Measurements from ENCODE around the gene TRIM9. TPM values are rescaled to one million over a fixed set of nuclear protein-coding genes. Genes with fewer than 3 reads are reported as not detected.

The TRIM9 gene
- total RNA-seq, 1 experiment from 2014 or later: 0.44 TPM

DNA sequence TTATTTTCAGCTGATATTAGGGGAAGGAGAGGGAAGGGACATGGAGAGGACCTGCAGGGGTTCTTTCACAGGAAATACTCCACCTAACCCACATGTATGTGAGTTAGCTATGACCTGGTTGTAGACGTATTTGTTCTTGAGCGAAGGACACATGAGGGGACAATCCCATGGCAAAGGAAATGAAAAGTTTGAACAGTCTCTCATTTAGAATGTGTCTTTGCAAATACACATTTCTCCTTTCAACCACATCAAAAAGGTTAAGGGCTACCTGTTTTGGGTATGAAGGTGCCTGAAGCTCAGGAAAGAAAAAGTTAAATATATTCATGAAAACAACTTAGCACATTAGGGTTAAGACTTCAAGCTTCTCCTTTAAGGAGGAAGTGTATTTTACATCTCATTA is 158.0 kb downstream of the TRIM9 start:
- DNase-seq (ENCODE audit: low read depth, low spot score) (no peak), ATAC-seq (no peak)
- ChIA-PET POLR2A (no interaction called here), CTCF (no interaction called here)
- intact Hi-C loops (cut with micrococcal nuclease; ENCODE audit: unreplicated experiment) (no loop called here), in situ Hi-C loops (cut with HindIII; ENCODE audit: low pct_unique_long_range_greater_than_20kb, low sequenced_read_pairs) (no loop called here)
- BruUV-seq (replicated peaks): no TSS peak
- no peaks in the 10 kb centered on the region for H3K9me3 ChIP-seq (ENCODE audit: control insufficient read depth, insufficient read depth, low read depth, low read length)
- no peak overlapping the region for H3K4me3 ChIP-seq (ENCODE audit: low read depth in 2 of 2, low read length in 2 of 2)
- H3K36me3 ChIP-seq (ENCODE audit: control insufficient read depth, insufficient read depth, low read length): no peaks in the 10 kb centered on the region; the same call in 1 of the 2 replicates
- H3K27ac ChIP-seq (ENCODE audit: low read length): no peak overlapping the region
- TF ChIP-seq, protein P1, sequence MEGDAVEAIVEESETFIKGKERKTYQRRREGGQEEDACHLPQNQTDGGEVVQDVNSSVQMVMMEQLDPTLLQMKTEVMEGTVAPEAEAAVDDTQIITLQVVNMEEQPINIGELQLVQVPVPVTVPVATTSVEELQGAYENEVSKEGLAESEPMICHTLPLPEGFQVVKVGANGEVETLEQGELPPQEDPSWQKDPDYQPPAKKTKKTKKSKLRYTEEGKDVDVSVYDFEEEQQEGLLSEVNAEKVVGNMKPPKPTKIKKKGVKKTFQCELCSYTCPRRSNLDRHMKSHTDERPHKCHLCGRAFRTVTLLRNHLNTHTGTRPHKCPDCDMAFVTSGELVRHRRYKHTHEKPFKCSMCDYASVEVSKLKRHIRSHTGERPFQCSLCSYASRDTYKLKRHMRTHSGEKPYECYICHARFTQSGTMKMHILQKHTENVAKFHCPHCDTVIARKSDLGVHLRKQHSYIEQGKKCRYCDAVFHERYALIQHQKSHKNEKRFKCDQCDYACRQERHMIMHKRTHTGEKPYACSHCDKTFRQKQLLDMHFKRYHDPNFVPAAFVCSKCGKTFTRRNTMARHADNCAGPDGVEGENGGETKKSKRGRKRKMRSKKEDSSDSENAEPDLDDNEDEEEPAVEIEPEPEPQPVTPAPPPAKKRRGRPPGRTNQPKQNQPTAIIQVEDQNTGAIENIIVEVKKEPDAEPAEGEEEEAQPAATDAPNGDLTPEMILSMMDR (IDR thresholded peaks at IDR 0.05): no peak
- TF ChIP-seq TCF7L2 (IDR thresholded peaks at IDR 0.05; ENCODE audit: low read depth, low read length): no peak
- TF ChIP-seq, protein P2, sequence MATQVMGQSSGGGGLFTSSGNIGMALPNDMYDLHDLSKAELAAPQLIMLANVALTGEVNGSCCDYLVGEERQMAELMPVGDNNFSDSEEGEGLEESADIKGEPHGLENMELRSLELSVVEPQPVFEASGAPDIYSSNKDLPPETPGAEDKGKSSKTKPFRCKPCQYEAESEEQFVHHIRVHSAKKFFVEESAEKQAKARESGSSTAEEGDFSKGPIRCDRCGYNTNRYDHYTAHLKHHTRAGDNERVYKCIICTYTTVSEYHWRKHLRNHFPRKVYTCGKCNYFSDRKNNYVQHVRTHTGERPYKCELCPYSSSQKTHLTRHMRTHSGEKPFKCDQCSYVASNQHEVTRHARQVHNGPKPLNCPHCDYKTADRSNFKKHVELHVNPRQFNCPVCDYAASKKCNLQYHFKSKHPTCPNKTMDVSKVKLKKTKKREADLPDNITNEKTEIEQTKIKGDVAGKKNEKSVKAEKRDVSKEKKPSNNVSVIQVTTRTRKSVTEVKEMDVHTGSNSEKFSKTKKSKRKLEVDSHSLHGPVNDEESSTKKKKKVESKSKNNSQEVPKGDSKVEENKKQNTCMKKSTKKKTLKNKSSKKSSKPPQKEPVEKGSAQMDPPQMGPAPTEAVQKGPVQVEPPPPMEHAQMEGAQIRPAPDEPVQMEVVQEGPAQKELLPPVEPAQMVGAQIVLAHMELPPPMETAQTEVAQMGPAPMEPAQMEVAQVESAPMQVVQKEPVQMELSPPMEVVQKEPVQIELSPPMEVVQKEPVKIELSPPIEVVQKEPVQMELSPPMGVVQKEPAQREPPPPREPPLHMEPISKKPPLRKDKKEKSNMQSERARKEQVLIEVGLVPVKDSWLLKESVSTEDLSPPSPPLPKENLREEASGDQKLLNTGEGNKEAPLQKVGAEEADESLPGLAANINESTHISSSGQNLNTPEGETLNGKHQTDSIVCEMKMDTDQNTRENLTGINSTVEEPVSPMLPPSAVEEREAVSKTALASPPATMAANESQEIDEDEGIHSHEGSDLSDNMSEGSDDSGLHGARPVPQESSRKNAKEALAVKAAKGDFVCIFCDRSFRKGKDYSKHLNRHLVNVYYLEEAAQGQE (IDR thresholded peaks at IDR 0.05; ENCODE audit: insufficient read depth in 1 of 2, low read depth in 2 of 2, low read length in 1 of 2): no peak
- TF ChIP-seq SIN3A (IDR thresholded peaks at IDR 0.05; ENCODE audit: borderline replicate concordance, insufficient read depth, low read depth, low read length): no peak
- no peak for TF ChIP-seq POLR2AphosphoS5 (IDR thresholded peaks at IDR 0.05; ENCODE audit: low read depth, low read length)
- no peaks in the 10 kb centered on the region for H3K27me3 ChIP-seq (ENCODE audit: control insufficient read depth, insufficient read depth, low read length)
- no peaks in the 10 kb centered on the region for H3K4me1 ChIP-seq (ENCODE audit: control insufficient read depth, insufficient read depth, low read length)

DNA sequence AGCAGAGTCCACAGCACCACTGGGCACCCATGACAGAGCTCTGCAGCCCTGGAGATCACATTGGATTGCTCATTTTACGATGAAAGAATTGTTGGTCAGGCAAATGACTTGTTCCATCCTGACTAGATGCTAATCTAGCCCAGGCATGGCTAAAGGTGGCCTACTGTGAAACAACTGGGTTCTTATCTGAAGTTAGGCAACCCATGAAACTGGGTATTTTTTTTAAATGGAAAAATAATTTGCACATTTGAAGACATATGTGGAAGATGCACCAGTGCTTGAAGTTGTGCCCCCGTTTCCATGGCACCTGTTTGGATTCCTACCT is 158.9 kb downstream of the TRIM9 start:
- Histone ChIP-seq H3K27ac (ENCODE audit: low read length) (no peak overlapping the region), H3K36me3 (ENCODE audit: control insufficient read depth, insufficient read depth, low read length) (no peaks in the 10 kb centered on the region; the same call in none of the 2 replicates), H3K27me3 (ENCODE audit: control insufficient read depth, insufficient read depth, low read length) (no peaks in the 10 kb centered on the region), H3K4me1 (ENCODE audit: control insufficient read depth, insufficient read depth, low read length) (no peaks in the 10 kb centered on the region), H3K4me3 (ENCODE audit: low read depth in 2 of 2, low read length in 2 of 2) (no peak overlapping the region), H3K9me3 (ENCODE audit: control insufficient read depth, insufficient read depth, low read depth, low read length) (no peaks in the 10 kb centered on the region)
- no TSS peak for BruUV-seq (replicated peaks)
- ATAC-seq (no peak), DNase-seq (ENCODE audit: low read depth, low spot score) (no peak)
- intact Hi-C loops (cut with micrococcal nuclease; ENCODE audit: unreplicated experiment): no loop called here
- in situ Hi-C loops (cut with HindIII; ENCODE audit: low pct_unique_long_range_greater_than_20kb, low sequenced_read_pairs): no loop called here
- TF ChIP-seq POLR2AphosphoS5 (IDR thresholded peaks at IDR 0.05; ENCODE audit: low read depth, low read length) (no peak), SIN3A (IDR thresholded peaks at IDR 0.05; ENCODE audit: borderline replicate concordance, insufficient read depth, low read depth, low read length) (no peak), TCF7L2 (IDR thresholded peaks at IDR 0.05; ENCODE audit: low read depth, low read length) (no peak)
- TF ChIP-seq, protein P1 (IDR thresholded peaks at IDR 0.05): no peak
- TF ChIP-seq, protein P2 (IDR thresholded peaks at IDR 0.05; ENCODE audit: insufficient read depth in 1 of 2, low read depth in 2 of 2, low read length in 1 of 2): no peak
- ChIA-PET POLR2A (no interaction called here), CTCF (interaction anchor here (0.6 kb wide), 1 partner anchor 160 kb away, joined by 3 read pairs; no protein-coding TSS in a partner anchor)

Measured in Panc1 (cell line).